ENCODE results near the gene ARPC1A.
"Not testable (repeated sequence)": the region's sequence is repeated elsewhere in the genome, so short reads cannot be mapped to it uniquely, and the experiment has no call there.

Gene ARPC1A

DNA sequence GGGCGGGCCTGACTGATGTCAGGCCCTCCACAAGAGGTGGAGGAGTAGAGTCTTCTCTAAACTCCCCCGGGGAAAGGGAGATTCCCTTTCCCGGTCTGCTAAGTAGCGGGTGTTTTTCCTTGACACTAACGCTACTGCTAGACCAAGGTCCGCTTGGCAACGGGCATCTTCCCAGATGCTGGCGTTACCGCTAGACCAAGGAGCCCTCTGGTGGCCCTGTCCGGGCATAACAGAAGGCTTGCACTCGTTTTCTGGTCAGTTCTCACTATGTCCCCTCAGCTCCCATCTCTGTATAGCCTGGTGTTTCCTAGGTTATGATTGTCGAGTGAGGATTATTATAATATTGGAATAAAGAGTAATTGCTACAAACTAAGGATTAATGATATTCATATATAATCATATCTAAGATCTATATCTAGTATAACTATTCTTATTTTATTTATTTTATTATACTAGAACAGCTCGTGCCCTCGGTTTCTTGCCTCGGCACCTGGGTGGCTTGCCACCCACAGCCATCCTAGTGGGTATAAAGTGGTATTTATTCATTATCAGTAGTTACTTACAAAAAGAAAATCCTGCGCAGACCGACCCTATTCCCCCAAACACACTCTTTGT, 89.9 kb downstream of the ARPC1A start:
- H3K4me1 ChIP-seq (ENCODE audit: low read length); H3K27ac ChIP-seq (ENCODE audit: low read length); H3K9me3 ChIP-seq (ENCODE audit: insufficient read depth, low read length); H3K9ac ChIP-seq (ENCODE audit: low read length); H3K4me2 ChIP-seq (ENCODE audit: low read length); H4K20me1 ChIP-seq (ENCODE audit: insufficient read depth, low read length); H3K4me3 ChIP-seq (ENCODE audit: low read length); H3K27me3 ChIP-seq (ENCODE audit: low read depth, low read length); H2AFZ ChIP-seq (ENCODE audit: low read depth, low read length): not testable (repeated sequence)
- peaks cover 18% of the 10 kb centered on the region for H3K79me2 ChIP-seq (ENCODE audit: low read length)
- peaks cover 53% of the 10 kb centered on the region for H3K36me3 ChIP-seq (replicated peaks; ENCODE audit: low read depth, low read length)
- peak; percentile 37 for TF ChIP-seq CTCF (IDR thresholded peaks at IDR 0.05; ENCODE audit: low read depth, low read length)
